OCI-LY7 (cell line): ENCODE data around the gene TTC13. TPM values are rescaled to one million over a fixed set of nuclear protein-coding genes. Genes with fewer than 3 reads are reported as not detected.

Experiments used
- BruUV-seq: library from RNA; stranded (reverse); fragments of 400-500 nt; replicated peaks from 2 replicates; lab custom pipeline; 2021; lab: Mats Ljungman, UMichigan
- CTCF ChIA-PET: fragments of 300-600 bp; sonication (Branson Sonifier 250); formaldehyde crosslinking; loops from one replicate; lab custom pipeline; 2022; ENCODE audit warnings: antibody characterized with exemption; ENCODE audit not compliant: unreplicated experiment; lab: Charles Lee
- POLR2A ChIA-PET: fragments of 300-600 bp; sonication (Branson Sonifier 250); formaldehyde crosslinking; loops from one replicate; lab custom pipeline; 2022; ENCODE audit warnings: antibody characterized with exemption; lab: Charles Lee
- DNase-seq: peaks from one replicate; pipeline ENCODE4 v3.0.0-alpha.2; 2015; ENCODE audit warnings: low spot score
- H2AFZ ChIP-seq: fragments of 200-600 bp; sonication (generic), shearing (Covaris generic); 2 replicates; pipeline ENCODE4 v1.6.1; 2014; ENCODE audit warnings: mild to moderate bottlenecking, antibody characterized with exemption, low read length, moderate library complexity
- H3K27ac ChIP-seq: fragments of 200-600 bp; sonication (generic); 2 replicates; pipeline ENCODE4 v1.5.1; 2014; ENCODE audit warnings: mixed run types, low read depth, mild to moderate bottlenecking, moderate library complexity, low read length, inconsistent platforms; ENCODE audit not compliant: poor library complexity, severe bottlenecking
- H3K36me3 ChIP-seq: fragments of 200-600 bp; sonication (generic); 2 replicates; pipeline ENCODE4 v1.6.1; 2014; ENCODE audit warnings: mild to moderate bottlenecking, antibody characterized with exemption, low read length, moderate library complexity, mixed read lengths; ENCODE audit not compliant: insufficient read depth
- H3K4me1 ChIP-seq: fragments of 200-600 bp; sonication (generic); 2 replicates; pipeline ENCODE4 v1.5.1; 2014; ENCODE audit warnings: mild to moderate bottlenecking, low read length; ENCODE audit not compliant: insufficient read depth, poor library complexity, severe bottlenecking
- H3K4me2 ChIP-seq: fragments of 200-600 bp; sonication (generic); 2 replicates; pipeline ENCODE4 v1.6.1; 2014; ENCODE audit warnings: mild to moderate bottlenecking, low read length
- H3K4me3 ChIP-seq: fragments of 200-600 bp; sonication (generic); 2 replicates; pipeline ENCODE4 v1.5.1; 2014; ENCODE audit warnings: mild to moderate bottlenecking, low read depth, low read length; ENCODE audit not compliant: poor library complexity, severe bottlenecking
- H3K79me2 ChIP-seq: fragments of 200-600 bp; sonication (generic); 2 replicates; pipeline ENCODE4 v1.6.1; 2016; ENCODE audit warnings: low read depth, mild to moderate bottlenecking, low read length, moderate library complexity, mixed read lengths; ENCODE audit not compliant: insufficient read depth
- H3K9me2 ChIP-seq: fragments of 200-600 bp; sonication (generic); 2 replicates; pipeline ENCODE4 v1.6.1; 2016; ENCODE audit warnings: mild to moderate bottlenecking, low read length, mixed read lengths; ENCODE audit not compliant: insufficient read depth
- H3K9me3 ChIP-seq: fragments of 200-600 bp; sonication (generic); 2 replicates; pipeline ENCODE4 v1.6.1; 2014; ENCODE audit warnings: mild to moderate bottlenecking, mixed run types, low read length, mixed read lengths
- H4K20me1 ChIP-seq: fragments of 200-600 bp; sonication (generic); 2 replicates; pipeline ENCODE4 v1.6.1; 2014; ENCODE audit warnings: mild to moderate bottlenecking, antibody characterized with exemption, low read length, moderate library complexity, mixed read lengths; ENCODE audit not compliant: insufficient read depth
- EZH2phosphoT487 ChIP-seq: fragments of 200-600 bp; sonication (generic); IDR thresholded peaks from 2 replicates; pipeline ENCODE4 v1.6.1; 2018; ENCODE audit warnings: low read depth, borderline replicate concordance, mild to moderate bottlenecking, mixed run types, antibody characterized with exemption, low read length, moderate library complexity, mixed read lengths
- intact Hi-C: fragments of 100-400 bp; cut with micrococcal nuclease; formaldehyde crosslinking; loops from one replicate; pipeline ENCODE4 v1.10.0; 2022; ENCODE audit not compliant: unreplicated experiment
- total RNA-seq, 2 experiments: library from RNA; depleted of rRNA in 1 of 2; stranded (reverse); fragments of >200 nt in 1 of 2; shearing (Covaris generic) in 1 of 2; gene quantifications; 2 replicates each; pipeline ENCODE4 v1.2.3, GENCODE V29; 2014 to 2022
- TF ChIP-seq, protein P1 (sequence below): fragments of 200-600 bp; sonication (generic); conservative IDR thresholded peaks from 2 replicates; pipeline ENCODE4 v1.5.1; 2014; ENCODE audit warnings: mild to moderate bottlenecking, antibody characterized with exemption, low read length, moderate library complexity, mixed read lengths

The TTC13 gene
- total RNA-seq, 2 experiments from 2014 or later, result 15.4 to 27.2 TPM

DNA sequence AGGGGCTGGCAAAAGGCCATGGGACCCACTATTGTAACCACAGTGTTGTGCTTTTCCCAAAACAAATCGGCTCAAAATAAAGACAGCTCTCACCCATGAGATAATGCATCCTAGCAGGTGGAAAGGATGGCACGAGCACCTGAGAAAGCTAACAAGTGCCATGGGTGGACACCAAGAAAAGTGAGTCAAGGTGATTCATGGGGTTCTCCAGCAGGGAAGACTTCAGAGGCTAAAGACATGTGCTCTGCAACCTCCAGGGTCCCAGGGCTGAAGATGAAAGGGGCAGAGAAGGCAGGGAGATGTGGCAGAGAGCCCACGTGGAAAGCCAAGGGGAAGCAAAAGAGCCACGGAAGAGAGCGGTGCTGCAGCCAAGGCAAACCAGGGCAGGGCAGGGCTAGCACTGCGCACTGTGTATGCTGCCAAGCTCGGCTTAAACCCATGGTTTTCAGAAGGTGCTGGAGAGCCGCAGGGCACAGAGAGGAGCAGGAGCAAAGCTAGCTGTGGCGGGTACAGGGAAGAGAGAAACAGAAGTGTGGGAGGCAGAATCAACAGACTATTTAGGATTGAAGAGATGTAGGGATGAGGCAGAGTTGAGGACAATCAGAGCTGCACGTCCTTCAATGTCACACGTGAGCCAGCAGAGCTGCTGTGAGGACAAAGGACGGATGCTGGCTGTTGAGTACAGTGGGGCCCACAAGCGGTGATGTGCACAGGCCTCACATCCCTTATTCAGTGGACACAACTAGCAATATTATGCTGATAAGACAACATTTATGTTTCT lies 68.5 kb downstream of the TTC13 start:
- Histone ChIP-seq H3K4me1 (no peaks in the 10 kb centered on the region), H3K4me3 (no peak overlapping the region), H3K4me2 (no peak overlapping the region), H3K79me2 (no peaks in the 10 kb centered on the region), H3K9me3 (no peaks in the 10 kb centered on the region), H3K9me2 (no peaks in the 10 kb centered on the region), H2AFZ (no peak overlapping the region), H3K27ac (no peak overlapping the region), H3K36me3 (peaks cover 42% of the 10 kb centered on the region; the same call in 1 of the 2 replicates), H4K20me1 (no peaks in the 10 kb centered on the region)
- POLR2A ChIA-PET, result interaction anchor here (1.1 kb wide), 1 partner anchor 9 kb away, joined by 4 read pairs; no protein-coding TSS in a partner anchor
- intact Hi-C loops, result no loop called here
- TF ChIP-seq EZH2phosphoT487, result no peak
- TF ChIP-seq, protein P1, sequence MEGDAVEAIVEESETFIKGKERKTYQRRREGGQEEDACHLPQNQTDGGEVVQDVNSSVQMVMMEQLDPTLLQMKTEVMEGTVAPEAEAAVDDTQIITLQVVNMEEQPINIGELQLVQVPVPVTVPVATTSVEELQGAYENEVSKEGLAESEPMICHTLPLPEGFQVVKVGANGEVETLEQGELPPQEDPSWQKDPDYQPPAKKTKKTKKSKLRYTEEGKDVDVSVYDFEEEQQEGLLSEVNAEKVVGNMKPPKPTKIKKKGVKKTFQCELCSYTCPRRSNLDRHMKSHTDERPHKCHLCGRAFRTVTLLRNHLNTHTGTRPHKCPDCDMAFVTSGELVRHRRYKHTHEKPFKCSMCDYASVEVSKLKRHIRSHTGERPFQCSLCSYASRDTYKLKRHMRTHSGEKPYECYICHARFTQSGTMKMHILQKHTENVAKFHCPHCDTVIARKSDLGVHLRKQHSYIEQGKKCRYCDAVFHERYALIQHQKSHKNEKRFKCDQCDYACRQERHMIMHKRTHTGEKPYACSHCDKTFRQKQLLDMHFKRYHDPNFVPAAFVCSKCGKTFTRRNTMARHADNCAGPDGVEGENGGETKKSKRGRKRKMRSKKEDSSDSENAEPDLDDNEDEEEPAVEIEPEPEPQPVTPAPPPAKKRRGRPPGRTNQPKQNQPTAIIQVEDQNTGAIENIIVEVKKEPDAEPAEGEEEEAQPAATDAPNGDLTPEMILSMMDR, result no peak
- BruUV-seq, result no TSS peak
- no peak for DNase-seq
- CTCF ChIA-PET, result no interaction called here

DNA sequence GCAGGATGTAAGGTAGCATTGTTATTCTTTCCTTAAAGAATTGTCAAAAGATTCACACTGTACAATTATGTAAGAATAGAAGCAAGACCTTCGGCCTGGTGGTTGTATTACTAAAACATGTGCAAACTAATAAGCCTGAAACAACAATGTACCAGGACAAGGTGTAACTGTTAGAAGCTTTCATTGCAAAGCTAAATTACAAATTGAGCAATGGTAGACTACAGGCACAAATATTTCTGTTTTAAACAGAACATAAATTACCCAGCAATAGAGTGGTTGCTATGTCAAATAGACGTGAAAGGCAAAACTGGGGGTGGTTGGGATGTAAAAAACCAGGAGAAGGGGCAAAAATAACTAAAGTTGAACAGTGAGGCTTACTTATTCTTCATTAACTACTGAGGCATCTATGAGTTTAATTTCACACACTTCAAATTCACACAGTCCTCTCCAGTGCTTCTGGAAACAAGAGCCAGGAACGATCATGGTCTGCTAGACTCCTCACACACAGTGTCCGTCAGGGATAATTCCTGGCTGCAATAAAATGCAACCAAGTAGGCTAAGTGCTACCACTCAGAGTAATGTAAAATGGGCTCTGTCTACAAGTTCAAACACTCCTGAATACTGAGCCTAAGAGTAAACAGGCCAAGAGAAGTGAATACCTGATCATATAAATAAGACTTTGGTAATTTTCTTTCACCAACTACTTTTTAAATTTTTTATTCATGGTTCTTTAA lies 71.0 kb downstream of the TTC13 start:
- Histone ChIP-seq H3K4me3 (no peak overlapping the region), H3K9me2 (no peaks in the 10 kb centered on the region), H3K27ac (no peak overlapping the region), H3K4me1 (no peaks in the 10 kb centered on the region), H3K4me2 (no peak overlapping the region), H3K79me2 (no peaks in the 10 kb centered on the region), H3K9me3 (no peaks in the 10 kb centered on the region), H4K20me1 (no peaks in the 10 kb centered on the region), H3K36me3 (peaks cover 40% of the 10 kb centered on the region; the same call in 1 of the 2 replicates), H2AFZ (no peak overlapping the region)
- POLR2A ChIA-PET, result interaction anchor here (1.0 kb wide), 1 partner anchor 81 kb away, joined by 3 read pairs; no protein-coding TSS in a partner anchor
- CTCF ChIA-PET, result interaction anchor here (0.5 kb wide), 1 partner anchor 8 kb away, joined by 3 read pairs; no protein-coding TSS in a partner anchor
- no TSS peak for BruUV-seq
- intact Hi-C loops, result no loop called here
- no peak for TF ChIP-seq EZH2phosphoT487
- TF ChIP-seq, protein P1, result no peak
- no peak for DNase-seq
